Ishikawa (cell line): Measurements from ENCODE around the gene SLC35G6.

Experiments
- CEBPB ChIP-seq: IDR thresholded peaks from 2 replicates; pipeline ENCODE4 v1.6.1; 2012
- CREB1 ChIP-seq: IDR thresholded peaks from 2 replicates; pipeline ENCODE4 v1.6.1; 2012; ENCODE audit warnings: low read depth
- EGR1 ChIP-seq: IDR thresholded peaks from 2 replicates; pipeline ENCODE4 v1.6.1; 2012
- EP300 ChIP-seq: IDR thresholded peaks from 2 replicates; pipeline ENCODE4 v1.6.1; 2012; ENCODE audit warnings: borderline replicate concordance
- FOXM1 ChIP-seq: IDR thresholded peaks from 2 replicates; pipeline ENCODE4 v1.6.1; 2012; ENCODE audit warnings: low read depth, borderline replicate concordance
- MAX ChIP-seq: IDR thresholded peaks from 2 replicates; pipeline ENCODE4 v1.6.1; 2012
- NFIC ChIP-seq: IDR thresholded peaks from 2 replicates; pipeline ENCODE4 v1.6.1; 2012
- RAD21 ChIP-seq: IDR thresholded peaks from 2 replicates; pipeline ENCODE4 v1.6.1; 2012; ENCODE audit warnings: low read depth
- TAF1 ChIP-seq: IDR thresholded peaks from 2 replicates; pipeline ENCODE4 v1.6.1; 2012; ENCODE audit warnings: low read depth, mild to moderate bottlenecking
- TCF12 ChIP-seq: IDR thresholded peaks from 2 replicates; pipeline ENCODE4 v1.6.1; 2012; ENCODE audit warnings: low read depth
- TEAD4 ChIP-seq: IDR thresholded peaks from 2 replicates; pipeline ENCODE4 v1.6.1; 2012
- USF1 ChIP-seq: IDR thresholded peaks from 2 replicates; pipeline ENCODE4 v1.6.1; 2012
- YY1 ChIP-seq: IDR thresholded peaks from 2 replicates; pipeline ENCODE4 v1.6.1; 2012; ENCODE audit warnings: low read depth
- ZBTB7A ChIP-seq: IDR thresholded peaks from 2 replicates; pipeline ENCODE4 v1.6.1; 2012; ENCODE audit warnings: low read depth
- TF ChIP-seq, protein P1 (sequence below): IDR thresholded peaks from 2 replicates; pipeline ENCODE4 v1.6.1; 2012; ENCODE audit warnings: low read depth, mild to moderate bottlenecking

Gene SLC35G6

GRCh38 chr17:7440113-7440833, 41.0 kb upstream of the SLC35G6 start:
- no peak for TF ChIP-seq RAD21
- TF ChIP-seq NFIC = peak; percentile 82
- peak; percentile 17; the same call in 1 of the 2 replicates for TF ChIP-seq USF1

DNA sequence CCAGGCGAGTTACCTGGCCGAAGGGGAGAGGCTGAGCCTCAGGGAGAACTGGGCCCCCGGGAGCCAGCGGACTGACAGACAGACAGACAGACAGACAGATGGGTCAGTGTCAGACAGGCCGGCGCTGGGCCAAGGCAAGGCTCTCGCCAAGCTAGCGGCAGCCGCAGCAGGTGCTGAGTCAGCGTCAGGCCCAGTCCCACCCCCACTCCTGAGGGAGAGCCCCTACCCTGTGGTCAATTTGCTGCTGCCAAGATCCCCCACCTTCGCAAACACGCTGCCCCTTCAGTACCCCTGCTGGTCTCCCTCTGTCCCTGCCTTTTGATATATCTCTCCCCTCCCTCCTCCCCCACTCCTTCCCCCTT, 40.4 kb upstream of the SLC35G6 start:
- TF ChIP-seq MAX (no peak), EGR1 (no peak), YY1 (no peak), ZBTB7A (no peak), TEAD4 (no peak), EP300 (no peak), USF1 (no peak), FOXM1 (no peak), CEBPB (no peak), NFIC (no peak), TCF12 (no peak), TAF1 (no peak)

DNA sequence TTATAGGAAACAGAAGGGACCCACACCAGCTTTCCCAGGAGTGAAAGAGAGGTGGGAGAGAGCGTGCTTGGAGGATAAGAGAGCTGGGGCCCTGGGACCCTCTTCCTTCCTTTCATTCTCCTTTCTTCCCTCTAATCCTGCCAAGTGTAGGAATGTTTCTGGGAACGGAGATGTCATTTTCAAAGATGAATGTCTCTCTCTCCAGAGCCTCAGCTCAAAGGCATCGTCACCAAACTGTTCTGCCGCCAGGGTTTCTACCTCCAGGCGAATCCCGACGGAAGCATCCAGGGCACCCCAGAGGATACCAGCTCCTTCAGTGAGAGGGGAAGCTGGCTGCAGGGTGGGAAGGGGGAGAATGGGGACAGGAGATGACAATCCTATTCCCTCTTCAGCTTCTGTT, 40.0 kb upstream of the SLC35G6 start:
- TF ChIP-seq USF1 = no peak
- TF ChIP-seq TEAD4 = no peak
- TF ChIP-seq NFIC = no peak
- no peak for TF ChIP-seq CEBPB
- TF ChIP-seq CREB1 = no peak
- TF ChIP-seq TAF1 = no peak
- no peak for TF ChIP-seq RAD21
- no peak for TF ChIP-seq MAX
- no peak for TF ChIP-seq EP300
- no peak for TF ChIP-seq ZBTB7A
- TF ChIP-seq EGR1 = no peak
- TF ChIP-seq YY1 = no peak

DNA sequence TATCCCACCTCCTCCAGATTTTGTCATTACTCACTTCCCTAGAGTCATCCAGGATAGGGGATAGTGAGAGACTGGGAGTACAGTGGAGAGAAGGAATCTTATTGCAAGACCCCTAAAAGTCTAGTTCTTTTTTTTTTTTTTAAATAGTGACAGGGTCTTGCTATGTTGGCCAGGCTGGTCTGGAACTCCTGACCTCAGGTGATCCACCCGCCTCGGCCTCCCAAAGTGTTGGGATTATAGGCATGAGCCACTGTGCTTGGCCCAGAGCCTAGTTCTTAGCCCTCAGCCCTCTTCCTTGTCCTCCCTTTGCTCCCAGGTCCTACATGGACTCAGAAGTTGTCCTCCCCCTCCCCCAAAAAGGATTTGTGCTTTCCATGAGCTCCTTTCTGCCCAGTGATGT, 39.1 kb upstream of the SLC35G6 start:
- TF ChIP-seq TCF12 (no peak), EGR1 (no peak), USF1 (no peak), YY1 (no peak), TAF1 (no peak), CREB1 (no peak), RAD21 (no peak), EP300 (no peak), TEAD4 (no peak), MAX (no peak), CEBPB (no peak), NFIC (no peak), ZBTB7A (no peak), FOXM1 (no peak)
- TF ChIP-seq, protein P1, sequence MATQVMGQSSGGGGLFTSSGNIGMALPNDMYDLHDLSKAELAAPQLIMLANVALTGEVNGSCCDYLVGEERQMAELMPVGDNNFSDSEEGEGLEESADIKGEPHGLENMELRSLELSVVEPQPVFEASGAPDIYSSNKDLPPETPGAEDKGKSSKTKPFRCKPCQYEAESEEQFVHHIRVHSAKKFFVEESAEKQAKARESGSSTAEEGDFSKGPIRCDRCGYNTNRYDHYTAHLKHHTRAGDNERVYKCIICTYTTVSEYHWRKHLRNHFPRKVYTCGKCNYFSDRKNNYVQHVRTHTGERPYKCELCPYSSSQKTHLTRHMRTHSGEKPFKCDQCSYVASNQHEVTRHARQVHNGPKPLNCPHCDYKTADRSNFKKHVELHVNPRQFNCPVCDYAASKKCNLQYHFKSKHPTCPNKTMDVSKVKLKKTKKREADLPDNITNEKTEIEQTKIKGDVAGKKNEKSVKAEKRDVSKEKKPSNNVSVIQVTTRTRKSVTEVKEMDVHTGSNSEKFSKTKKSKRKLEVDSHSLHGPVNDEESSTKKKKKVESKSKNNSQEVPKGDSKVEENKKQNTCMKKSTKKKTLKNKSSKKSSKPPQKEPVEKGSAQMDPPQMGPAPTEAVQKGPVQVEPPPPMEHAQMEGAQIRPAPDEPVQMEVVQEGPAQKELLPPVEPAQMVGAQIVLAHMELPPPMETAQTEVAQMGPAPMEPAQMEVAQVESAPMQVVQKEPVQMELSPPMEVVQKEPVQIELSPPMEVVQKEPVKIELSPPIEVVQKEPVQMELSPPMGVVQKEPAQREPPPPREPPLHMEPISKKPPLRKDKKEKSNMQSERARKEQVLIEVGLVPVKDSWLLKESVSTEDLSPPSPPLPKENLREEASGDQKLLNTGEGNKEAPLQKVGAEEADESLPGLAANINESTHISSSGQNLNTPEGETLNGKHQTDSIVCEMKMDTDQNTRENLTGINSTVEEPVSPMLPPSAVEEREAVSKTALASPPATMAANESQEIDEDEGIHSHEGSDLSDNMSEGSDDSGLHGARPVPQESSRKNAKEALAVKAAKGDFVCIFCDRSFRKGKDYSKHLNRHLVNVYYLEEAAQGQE = no peak

DNA sequence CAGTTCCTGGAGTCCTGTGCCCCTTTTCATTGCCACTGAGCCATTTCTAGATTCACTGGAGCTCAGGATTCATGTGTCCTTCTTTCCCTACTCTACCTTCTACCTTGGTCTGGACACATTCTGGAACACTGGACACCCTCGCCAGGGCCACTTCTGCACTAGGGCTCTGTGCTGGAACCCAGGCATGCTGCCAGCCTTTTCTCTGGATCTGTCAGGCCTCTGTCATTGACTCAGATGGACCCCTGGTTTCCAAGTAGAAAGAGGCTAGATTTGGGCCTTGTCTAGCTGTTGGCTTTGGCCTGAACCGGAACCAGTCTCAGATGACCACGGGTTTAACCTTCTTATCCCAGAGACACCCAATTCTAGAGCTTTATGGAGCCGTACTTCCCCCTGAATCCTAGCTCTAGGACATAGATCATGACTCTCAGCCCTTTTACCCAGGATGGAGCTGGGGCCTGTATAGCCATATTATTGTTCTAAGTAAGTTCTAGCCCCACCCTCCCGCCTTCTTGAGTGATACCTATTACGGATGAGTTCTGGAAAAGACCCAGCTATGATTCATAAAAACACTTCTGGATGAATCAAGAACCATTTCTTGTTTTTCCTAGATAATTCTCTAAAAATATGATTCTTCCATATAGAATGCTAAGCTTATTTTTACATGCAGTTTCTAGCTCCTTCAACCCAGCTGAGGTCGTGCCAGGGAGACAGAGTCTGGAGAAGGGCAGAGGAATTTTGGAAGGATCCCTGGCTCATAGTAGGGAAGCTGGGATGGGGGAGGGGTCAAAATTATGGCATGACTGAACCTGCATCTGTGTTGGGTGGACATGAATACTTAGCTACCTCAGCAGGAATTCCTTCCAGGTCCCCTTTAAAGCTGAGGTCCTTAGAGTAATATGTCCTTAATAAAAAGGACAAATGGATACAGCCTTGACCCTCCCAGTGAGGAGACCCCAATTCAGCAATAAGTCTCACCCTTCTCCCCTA, 37.5 kb upstream of the SLC35G6 start:
- no peak for TF ChIP-seq CEBPB
- no peak for TF ChIP-seq USF1
- no peak for TF ChIP-seq NFIC
- TF ChIP-seq TEAD4 = no peak
- no peak for TF ChIP-seq MAX
- no peak for TF ChIP-seq EP300
- TF ChIP-seq FOXM1 = no peak
